ENCODE results near the gene PRR5L.

GRCh38 chr11:36508743-36509142, 212.7 kb downstream of the PRR5L start:
- TF ChIP-seq POLR2A (IDR thresholded peaks at IDR 0.05; ENCODE audit: low read length) (no peak), GATA1 (IDR thresholded peaks at IDR 0.05; ENCODE audit: low read depth, low read length) (no peak)

Data from erythroblast (primary cell).